Measurements from ENCODE around the gene ADGRG3. TPM values are rescaled to one million over a fixed set of nuclear protein-coding genes. Genes with fewer than 3 reads are reported as not detected.

The ADGRG3 gene
- total and polyA plus RNA-seq, 10 of the 15 experiments (the other 5 are each of a cell fraction or from before 2014, with no cell fraction given), result 0.10 to 0.11 (median 0.10) TPM; not detected in 7

GRCh38 chr16:57708168-57708567, 40.1 kb downstream of the ADGRG3 start (continued):
- TF ChIP-seq ZBTB33 (IDR thresholded peaks at IDR 0.05), result no peak
- no peak for TF ChIP-seq IRF3 (IDR thresholded peaks at IDR 0.05)
- TF ChIP-seq RBBP5 (conservative IDR thresholded peaks at IDR 0.05), result no peak
- TF ChIP-seq IKZF1 (conservative IDR thresholded peaks at IDR 0.05), result no peak
- TF ChIP-seq FOXK2 (IDR thresholded peaks at IDR 0.05), result no peak
- no peak for TF ChIP-seq CBX5 (IDR thresholded peaks at IDR 0.05; ENCODE audit: low read depth)
- TF ChIP-seq PAX8 (IDR thresholded peaks at IDR 0.05), result no peak
- no peak for TF ChIP-seq SREBF2 (IDR thresholded peaks at IDR 0.05; ENCODE audit: low read length)
- TF ChIP-seq TARDBP (IDR thresholded peaks at IDR 0.05; ENCODE audit: borderline replicate concordance), result no peak

GRCh38 chr16:57709663-57710062, 41.6 kb downstream of the ADGRG3 start:
- no peak overlapping the region for H3K4me2 ChIP-seq (ENCODE audit: control insufficient read depth, insufficient read depth)
- no peak for ATAC-seq
- H3K9ac ChIP-seq (ENCODE audit: control insufficient read depth, insufficient read depth, low read length), result no peak overlapping the region
- no peaks in the 10 kb centered on the region for H3K4me1 ChIP-seq (ENCODE audit: control insufficient read depth, insufficient read depth, low read length)
- intact Hi-C loops (cut with micrococcal nuclease; ENCODE audit: unreplicated experiment), result no loop called here
- no peaks in the 10 kb centered on the region for H3K9me3 ChIP-seq (replicated peaks; ENCODE audit: control insufficient read depth, insufficient read depth, low read length)
- no TSS peak for BruUV-seq (replicated peaks)
- H3K4me3 ChIP-seq, result no peak overlapping the region
- no peak overlapping the region for H3K27ac ChIP-seq (ENCODE audit: control insufficient read depth, insufficient read depth)
- RAD21 ChIA-PET (ENCODE audit: unreplicated experiment), result no interaction called here
- TF ChIP-seq SUZ12 (IDR thresholded peaks at IDR 0.05; ENCODE audit: unreplicated experiment) (no peak), TCF12 (IDR thresholded peaks at IDR 0.05; ENCODE audit: low read depth, low read length) (no peak), NFXL1 (IDR thresholded peaks at IDR 0.05; ENCODE audit: borderline replicate concordance) (no peak)
- DNase-seq (ENCODE audit: low read depth, low spot score), result no peak
- H2AFZ ChIP-seq (ENCODE audit: control insufficient read depth, low read depth, low read length), result no peak overlapping the region
- no peak for FAIRE-seq
- CTCF ChIA-PET, result no interaction called here
- POLR2A ChIA-PET, result interaction anchor here (0.7 kb wide), 1 partner anchor 152 kb away, joined by 3 read pairs; no protein-coding TSS in a partner anchor
- H3K36me3 ChIP-seq (ENCODE audit: control insufficient read depth in 2 of 2, insufficient read depth in 2 of 2, low read length in 1 of 2), result no peaks in the 10 kb centered on the region
- SMC1A ChIA-PET (ENCODE audit: uncharacterized antibody, unreplicated experiment), result no interaction called here
- WGBS (ENCODE audit: insufficient coverage, insufficient replicate concordance, low lambda C conversion rate, missing lambda C conversion rate), result 62% methylated on average over 3 of the region's 3 CpGs
- no peaks in the 10 kb centered on the region for H3K79me2 ChIP-seq (ENCODE audit: control insufficient read depth, insufficient read depth, low read length)
- H4K20me1 ChIP-seq (ENCODE audit: control insufficient read depth, insufficient read depth), result no peaks in the 10 kb centered on the region
- in situ Hi-C loops (cut with MboI), result no loop called here
- H3K27me3 ChIP-seq (replicated peaks in 1 of 2; ENCODE audit: control insufficient read depth in 2 of 2, insufficient read depth in 2 of 2, low read length in 1 of 2), result no peaks in the 10 kb centered on the region
